GM12892 (cell line): Measurements from ENCODE around the gene MINK1.

ENCODE experiments used
- POLR2A ChIP-seq: IDR thresholded peaks from 2 replicates; pipeline ENCODE4 v1.6.1; 2011; ENCODE audit warnings: low read depth, low read length, control low read depth
- POLR2AphosphoS5 ChIP-seq: IDR thresholded peaks from 2 replicates; pipeline ENCODE4 v1.6.1; 2011; ENCODE audit warnings: low read depth, low read length, control low read depth
- TAF1 ChIP-seq: IDR thresholded peaks from 2 replicates; pipeline ENCODE4 v1.6.1; 2011; ENCODE audit warnings: low read depth, mild to moderate bottlenecking, control low read depth, low read length, borderline replicate concordance

DNA sequence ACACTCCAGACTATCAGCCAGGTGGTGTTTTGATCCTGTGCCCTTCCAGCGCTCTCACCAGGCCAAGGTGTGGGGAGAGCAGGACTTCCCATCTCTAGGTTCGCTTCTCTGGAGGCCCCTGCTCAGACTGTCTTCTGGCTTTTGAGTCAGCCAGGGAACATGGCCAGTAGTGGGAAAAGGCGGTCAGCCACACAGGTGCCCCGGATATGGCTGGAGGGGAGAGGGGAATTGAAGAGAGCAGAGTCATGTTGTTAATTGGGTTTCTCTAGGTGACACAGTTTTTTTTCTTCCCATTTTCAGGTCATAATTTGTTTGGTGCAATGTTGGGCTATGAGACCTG lies 1.5 kb downstream of the MINK1 start:
- no peak for TF ChIP-seq POLR2A
- no peak for TF ChIP-seq TAF1
- no peak for TF ChIP-seq POLR2AphosphoS5
